ENCODE data around the gene ZFHX3. TPM values are rescaled to one million over a fixed set of nuclear protein-coding genes. Genes with fewer than 3 reads are reported as not detected.

The ZFHX3 gene
- total RNA-seq, 4 donors from 2014 or later = 9.1 to 34.0 (median 12.0) TPM

DNA sequence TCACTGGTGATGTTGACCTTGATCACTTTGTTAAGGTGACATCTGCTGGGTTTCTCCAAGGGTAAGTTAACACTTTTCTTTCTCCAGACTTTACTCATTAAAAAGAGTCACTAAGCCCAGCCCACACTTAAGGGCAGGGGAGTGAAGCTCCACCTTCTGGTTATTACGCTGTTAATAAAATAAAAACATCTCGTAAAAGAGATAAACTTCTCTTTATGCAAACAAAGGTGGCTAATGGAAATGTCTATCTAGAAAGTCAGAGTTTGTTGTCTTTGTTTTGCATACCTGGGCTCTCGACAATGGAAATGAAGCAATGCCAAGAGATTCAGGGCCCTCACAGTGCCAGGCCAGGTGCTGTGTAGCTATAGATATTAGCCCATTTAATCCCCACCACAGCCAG is 134.4 kb downstream of the ZFHX3 start:
- TF ChIP-seq POLR2A (IDR thresholded peaks at IDR 0.05) = no peak
- TF ChIP-seq, protein P1, sequence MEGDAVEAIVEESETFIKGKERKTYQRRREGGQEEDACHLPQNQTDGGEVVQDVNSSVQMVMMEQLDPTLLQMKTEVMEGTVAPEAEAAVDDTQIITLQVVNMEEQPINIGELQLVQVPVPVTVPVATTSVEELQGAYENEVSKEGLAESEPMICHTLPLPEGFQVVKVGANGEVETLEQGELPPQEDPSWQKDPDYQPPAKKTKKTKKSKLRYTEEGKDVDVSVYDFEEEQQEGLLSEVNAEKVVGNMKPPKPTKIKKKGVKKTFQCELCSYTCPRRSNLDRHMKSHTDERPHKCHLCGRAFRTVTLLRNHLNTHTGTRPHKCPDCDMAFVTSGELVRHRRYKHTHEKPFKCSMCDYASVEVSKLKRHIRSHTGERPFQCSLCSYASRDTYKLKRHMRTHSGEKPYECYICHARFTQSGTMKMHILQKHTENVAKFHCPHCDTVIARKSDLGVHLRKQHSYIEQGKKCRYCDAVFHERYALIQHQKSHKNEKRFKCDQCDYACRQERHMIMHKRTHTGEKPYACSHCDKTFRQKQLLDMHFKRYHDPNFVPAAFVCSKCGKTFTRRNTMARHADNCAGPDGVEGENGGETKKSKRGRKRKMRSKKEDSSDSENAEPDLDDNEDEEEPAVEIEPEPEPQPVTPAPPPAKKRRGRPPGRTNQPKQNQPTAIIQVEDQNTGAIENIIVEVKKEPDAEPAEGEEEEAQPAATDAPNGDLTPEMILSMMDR (IDR thresholded peaks at IDR 0.05) = no peak
- Histone ChIP-seq H3K27ac (no peak overlapping the region), H3K27me3 (no peaks in the 10 kb centered on the region), H3K9me3 (no peaks in the 10 kb centered on the region), H3K36me3 (no peaks in the 10 kb centered on the region), H3K4me1 (no peaks in the 10 kb centered on the region), H3K4me3 (no peak overlapping the region)
- no peak for DNase-seq
- intact Hi-C loops (cut with DNase I; ENCODE audit: low total_unique reads) = no loop called here

DNA sequence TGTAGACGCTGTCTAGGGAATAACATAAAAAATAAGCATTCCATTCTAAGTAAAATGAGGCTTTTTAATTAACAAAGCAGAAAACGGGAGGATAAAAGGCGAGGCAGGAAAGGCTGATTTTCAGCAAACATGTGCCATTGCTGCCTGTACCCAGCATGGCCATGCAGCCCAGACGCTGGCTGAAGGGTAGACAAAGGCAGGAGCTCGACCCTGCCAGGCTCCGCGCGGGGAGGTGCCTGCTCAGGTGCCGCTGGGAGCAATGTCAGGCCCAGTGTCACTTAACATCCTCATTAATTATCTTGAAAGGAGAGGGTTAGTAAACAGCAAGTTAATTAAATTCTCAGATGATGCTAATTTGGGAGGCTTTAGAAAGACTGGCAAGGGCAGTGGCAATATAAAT is 136.0 kb downstream of the ZFHX3 start:
- Histone ChIP-seq H3K9me3 (no peaks in the 10 kb centered on the region), H3K27me3 (no peaks in the 10 kb centered on the region), H3K27ac (no peak overlapping the region), H3K4me1 (no peaks in the 10 kb centered on the region), H3K4me3 (no peak overlapping the region), H3K36me3 (no peaks in the 10 kb centered on the region)
- intact Hi-C loops (cut with DNase I; ENCODE audit: low total_unique reads) = no loop called here
- TF ChIP-seq POLR2A (IDR thresholded peaks at IDR 0.05) = no peak
- TF ChIP-seq, protein P1 (IDR thresholded peaks at IDR 0.05) = no peak
- DNase-seq = no peak

DNA sequence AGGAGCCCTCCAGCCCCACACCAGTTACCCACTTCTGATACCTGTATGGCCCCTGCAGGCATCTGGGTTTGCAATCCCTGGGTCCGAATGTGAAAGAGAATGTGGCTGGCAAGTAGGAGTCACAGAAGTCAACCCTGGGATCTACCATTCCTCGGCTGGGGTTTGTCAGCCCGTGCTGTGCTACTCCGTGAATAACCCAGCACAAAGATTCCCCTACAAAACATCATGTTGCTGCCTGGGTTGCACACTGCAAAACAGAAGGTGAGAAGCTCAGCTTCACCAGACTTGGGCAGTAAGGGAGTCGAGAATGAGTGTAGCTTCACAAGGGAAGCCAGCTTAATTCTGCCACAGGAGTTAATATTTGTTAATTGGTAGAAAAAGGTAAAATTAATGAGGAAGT is 137.1 kb downstream of the ZFHX3 start:
- Histone ChIP-seq H3K36me3 (no peaks in the 10 kb centered on the region), H3K4me3 (no peak overlapping the region), H3K27me3 (no peaks in the 10 kb centered on the region), H3K27ac (no peak overlapping the region), H3K9me3 (no peaks in the 10 kb centered on the region), H3K4me1 (no peaks in the 10 kb centered on the region)
- no peak for TF ChIP-seq POLR2A (IDR thresholded peaks at IDR 0.05)
- TF ChIP-seq, protein P1 (IDR thresholded peaks at IDR 0.05) = no peak
- intact Hi-C loops (cut with DNase I; ENCODE audit: low total_unique reads) = no loop called here
- DNase-seq = no peak

DNA sequence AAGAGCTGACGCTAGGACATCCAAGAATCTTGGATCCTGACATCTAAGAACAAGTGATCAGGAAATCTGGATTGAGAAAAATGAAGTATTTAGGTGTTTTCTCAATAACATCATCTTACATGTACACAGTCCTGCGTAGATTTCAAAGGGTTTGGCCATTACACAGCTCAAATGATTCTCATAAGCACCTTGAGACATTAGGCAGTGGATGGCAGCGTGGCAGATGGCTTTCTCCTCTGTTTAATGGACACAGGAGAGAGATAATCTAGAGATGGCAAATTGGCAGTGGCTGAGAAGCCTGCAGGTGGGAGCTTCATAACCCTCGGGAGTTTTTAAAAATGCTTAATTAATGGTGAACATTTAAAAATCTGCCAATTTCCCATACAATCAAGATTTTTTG is 137.5 kb downstream of the ZFHX3 start:
- H3K9me3 ChIP-seq = no peaks in the 10 kb centered on the region
- no peak for TF ChIP-seq POLR2A (IDR thresholded peaks at IDR 0.05)
- TF ChIP-seq, protein P1 (IDR thresholded peaks at IDR 0.05) = no peak
- H3K27ac ChIP-seq = no peak overlapping the region
- intact Hi-C loops (cut with DNase I; ENCODE audit: low total_unique reads) = no loop called here
- H3K27me3 ChIP-seq = no peaks in the 10 kb centered on the region
- DNase-seq = no peak
- no peaks in the 10 kb centered on the region for H3K36me3 ChIP-seq
- H3K4me3 ChIP-seq = no peak overlapping the region
- no peaks in the 10 kb centered on the region for H3K4me1 ChIP-seq

DNA sequence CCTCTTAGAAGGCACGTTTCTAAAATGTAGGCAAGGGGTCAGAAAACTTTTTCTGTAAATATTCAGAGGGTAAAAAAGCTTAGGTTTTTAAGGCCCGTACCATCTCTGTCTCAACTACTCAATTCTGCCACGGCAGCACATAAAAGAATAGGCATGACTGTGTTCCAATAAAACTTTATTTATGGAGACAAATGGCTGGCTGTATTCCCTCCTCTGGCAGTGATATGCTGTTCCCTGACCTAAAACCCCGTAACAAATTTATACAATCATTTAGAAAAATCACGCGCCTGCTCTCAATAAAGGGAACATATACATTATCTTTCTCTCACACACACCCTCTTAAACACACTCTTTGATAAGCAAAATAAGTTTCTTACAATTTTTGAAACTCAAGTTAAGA is 138.7 kb downstream of the ZFHX3 start:
- Histone ChIP-seq H3K4me1 (no peaks in the 10 kb centered on the region), H3K9me3 (no peaks in the 10 kb centered on the region), H3K27ac (no peak overlapping the region), H3K36me3 (no peaks in the 10 kb centered on the region), H3K4me3 (no peak overlapping the region), H3K27me3 (no peaks in the 10 kb centered on the region)
- intact Hi-C loops (cut with DNase I; ENCODE audit: low total_unique reads) = no loop called here
- no peak for DNase-seq
- TF ChIP-seq POLR2A (IDR thresholded peaks at IDR 0.05) = no peak
- TF ChIP-seq, protein P1 (IDR thresholded peaks at IDR 0.05) = no peak

Data from uterus (tissue), 4 donors.